ENCODE data around the gene ZNF317. TPM values are rescaled to one million over a fixed set of nuclear protein-coding genes. Genes with fewer than 3 reads are reported as not detected.
"Not testable (repeated sequence)": the region's sequence is repeated elsewhere in the genome, so short reads cannot be mapped to it uniquely, and the experiment has no call there.

The ZNF317 gene
- total RNA-seq, 4 donors from 2014 or later = 18.0 to 27.2 (median 21.2) TPM

GRCh38 chr19:9187191-9187590 lies 47.0 kb downstream of the ZNF317 start:
- intact Hi-C loops (cut with DNase I) = no loop called here
- DNase-seq = no peak
- no peaks in the 10 kb centered on the region for H3K4me1 ChIP-seq
- 82 to 89% methylated on average over 6 of the region's 6 CpGs for WGBS, 2 donors
- no peak overlapping the region for H3K4me3 ChIP-seq (replicated peaks in 1 of 3)
- no peaks in the 10 kb centered on the region for H3K9me3 ChIP-seq
- H3K27ac ChIP-seq = no peak overlapping the region
- H3K36me3 ChIP-seq = no peaks in the 10 kb centered on the region
- H3K27me3 ChIP-seq = no peaks in the 10 kb centered on the region
- TF ChIP-seq CTCF (IDR thresholded peaks at IDR 0.05) (no peak), POLR2A (IDR thresholded peaks at IDR 0.05) (no peak)

GRCh38 chr19:9189535-9189934 lies 49.3 kb downstream of the ZNF317 start:
- Histone ChIP-seq H3K4me1 (no peaks in the 10 kb centered on the region), H3K9me3 (no peaks in the 10 kb centered on the region), H3K27ac (no peak overlapping the region), H3K36me3 (no peaks in the 10 kb centered on the region), H3K4me3 (replicated peaks in 1 of 3) (no peak overlapping the region), H3K27me3 (no peaks in the 10 kb centered on the region)
- no peak for DNase-seq
- TF ChIP-seq POLR2A (IDR thresholded peaks at IDR 0.05) (no peak), CTCF (IDR thresholded peaks at IDR 0.05) (no peak)
- intact Hi-C loops (cut with DNase I) = no loop called here
- WGBS, 2 donors = 73 to 81% methylated on average over 7 of the region's 7 CpGs

GRCh38 chr19:9198044-9198443 lies 57.8 kb downstream of the ZNF317 start:
- H3K27me3 ChIP-seq; H3K27ac ChIP-seq; H3K4me1 ChIP-seq; H3K9me3 ChIP-seq; intact Hi-C loops (cut with DNase I); H3K36me3 ChIP-seq; H3K4me3 ChIP-seq (replicated peaks in 1 of 3); DNase-seq: not testable (repeated sequence)
- WGBS, 2 donors = 71 to 79% methylated on average over 2 of the region's 2 CpGs

GRCh38 chr19:9205501-9206113 lies 65.4 kb downstream of the ZNF317 start:
- H3K27ac ChIP-seq = no peak overlapping the region
- no peak overlapping the region for H3K4me3 ChIP-seq (replicated peaks in 1 of 3)
- WGBS, 2 donors = 28 to 32% methylated on average over 13 of the region's 13 CpGs
- H3K27me3 ChIP-seq = no peaks in the 10 kb centered on the region
- no peak for TF ChIP-seq POLR2A (IDR thresholded peaks at IDR 0.05)
- peak; percentile 69 to 93 (median 76) for TF ChIP-seq CTCF (IDR thresholded peaks at IDR 0.05)
- H3K36me3 ChIP-seq = no peaks in the 10 kb centered on the region
- peak; percentile 70 to 72 for DNase-seq
- H3K9me3 ChIP-seq = no peaks in the 10 kb centered on the region
- intact Hi-C loops (cut with DNase I) = no loop called here
- H3K4me1 ChIP-seq = no peaks in the 10 kb centered on the region

Other genes starting within 250 kb of the ZNF317 start
- gene MUC16, start 130.0 kb upstream of the ZNF317 start, total RNA-seq = under 1 TPM in 3 of 4 donors, not detected in 1; 0.22 to 0.94 (median 0.54) TPM
- gene OR1M1, start 53.3 kb upstream of the ZNF317 start, total RNA-seq = not detected
- gene OR7G2, start 32.9 kb upstream of the ZNF317 start, total RNA-seq = not detected
- gene OR7G1, start 24.6 kb upstream of the ZNF317 start, total RNA-seq = not detected
- not detected for gene OR7G3, start 13.4 kb upstream of the ZNF317 start, total RNA-seq
- gene OR7D2, start 38.6 kb downstream of the ZNF317 start, total RNA-seq = under 1 TPM in 1 of 4 donors, not detected in 3; 0.54 TPM
- not detected for gene OR7D4, start 79.2 kb downstream of the ZNF317 start, total RNA-seq
- not detected for gene OR7E24, start 110.5 kb downstream of the ZNF317 start, total RNA-seq
- gene ZNF699, start 169.4 kb downstream of the ZNF317 start, total RNA-seq = 10 to 100 TPM; 11.6 to 17.4 (median 13.8) TPM
- 10 to 100 TPM; 20.6 to 55.8 (median 29.1) TPM for gene ZNF559, start 183.8 kb downstream of the ZNF317 start, total RNA-seq
- 1 to 10 TPM in 3 of 4 donors, under 1 TPM in 1; 0.68 to 5.2 (median 4.4) TPM for gene ZNF177, start 222.6 kb downstream of the ZNF317 start, total RNA-seq

Measured in thyroid gland (tissue), 4 donors.